Endodermal cell (in vitro differentiated cells): ENCODE results near the gene BAK1. TPM values are rescaled to one million over a fixed set of nuclear protein-coding genes. Genes with fewer than 3 reads are reported as not detected.

Source experiments
- DNase-seq: peaks from one replicate; pipeline ENCODE4 v3.0.0-alpha.2; 2017
- H3K27ac ChIP-seq: 2 replicates; pipeline ENCODE4 v1.5.1; 2013; ENCODE audit warnings: mild to moderate bottlenecking, low read depth, low read length, moderate library complexity
- H3K27me3 ChIP-seq: 2 replicates; pipeline ENCODE4 v1.6.1; 2013; ENCODE audit warnings: mild to moderate bottlenecking, low read length, moderate library complexity; ENCODE audit not compliant: insufficient read depth, control insufficient read depth, poor library complexity, severe bottlenecking
- H3K36me3 ChIP-seq: 2 replicates; pipeline ENCODE4 v1.7.0; 2013; ENCODE audit warnings: mild to moderate bottlenecking, low read length, moderate library complexity; ENCODE audit not compliant: control insufficient read depth, insufficient read depth
- H3K4me1 ChIP-seq: one replicate; pipeline ENCODE4 v1.7.0; 2013; ENCODE audit warnings: low read length; ENCODE audit not compliant: control insufficient read depth, insufficient read depth
- H3K4me3 ChIP-seq: 2 replicates; pipeline ENCODE4 v1.5.1; 2013; ENCODE audit warnings: mild to moderate bottlenecking, low read length, moderate library complexity
- H3K9ac ChIP-seq: 2 replicates; pipeline ENCODE4 v1.6.1; 2013; ENCODE audit warnings: mild to moderate bottlenecking, low read length, moderate library complexity; ENCODE audit not compliant: poor library complexity, severe bottlenecking; ENCODE audit errors: extremely low read depth
- H3K9me3 ChIP-seq: 2 replicates; pipeline ENCODE4 v1.6.1; 2013; ENCODE audit warnings: mild to moderate bottlenecking, low read length, moderate library complexity; ENCODE audit not compliant: control insufficient read depth
- H3K27ac Mint-ChIP-seq: 2 replicates; pipeline ENCODE4 v1.8.0; 2020; ENCODE audit warnings: mixed read lengths
- H3K27me3 Mint-ChIP-seq: 2 replicates; pipeline ENCODE4 v1.8.0; 2021; ENCODE audit warnings: mild to moderate bottlenecking, mixed read lengths; ENCODE audit not compliant: insufficient read depth
- H3K36me3 Mint-ChIP-seq: 2 replicates; pipeline ENCODE4 v1.8.0; 2020; ENCODE audit warnings: low read depth, mixed read lengths
- H3K4me1 Mint-ChIP-seq: 2 replicates; pipeline ENCODE4 v1.8.0; 2020; ENCODE audit warnings: mixed read lengths
- H3K4me3 Mint-ChIP-seq: 2 replicates; pipeline ENCODE4 v1.8.0; 2020; ENCODE audit warnings: mild to moderate bottlenecking, moderate library complexity, mixed read lengths
- H3K9me3 Mint-ChIP-seq: 2 replicates; pipeline ENCODE4 v1.8.0; 2020; ENCODE audit warnings: mild to moderate bottlenecking, mixed read lengths
- CTCF ChIP-seq: fragments of 200-600 bp; sonication (generic); conservative IDR thresholded peaks from 2 replicates; pipeline ENCODE4 v1.5.0; 2021; ENCODE audit warnings: antibody characterized with exemption, mild to moderate bottlenecking
- WGBS, 2 experiments: methylation state at CpG; one replicate each; pipeline versions ENCODE4 v1.1.5 to v1.1.7; 2013; ENCODE audit warnings: missing lambda C conversion rate in 2 of 2, mixed read lengths in 1 of 2; ENCODE audit not compliant: insufficient coverage in 1 of 2, insufficient read length in 1 of 2; 5-methylcytosine and 5-hydroxymethylcytosine counted together
- total RNA-seq, 2 donors: library from RNA; stranded (reverse); fragmentation: NEBNext Ultra II Directional in 1 of 2; extraction: Animal tissue kit (Norgen Biotek cat#: 25700) in 1 of 2; gene quantifications; 2 replicates in 1 of 2; 3 replicates in 1 of 2; pipeline ENCODE4 v1.2.1, GENCODE V29; 2021

Gene BAK1
- total RNA-seq, 2 donors from 2014 or later = 39.9 to 41.2 TPM

GRCh38 chr6:33571637-33572316 lies 8.3 kb downstream of the BAK1 start:
- peak overlapping the region; percentile 84 for H3K4me3 ChIP-seq
- no peak overlapping the region for H3K9ac ChIP-seq
- H3K27ac ChIP-seq = no peak overlapping the region
- H3K36me3 ChIP-seq = peaks cover 20% of the 10 kb centered on the region
- no peaks in the 10 kb centered on the region for H3K4me1 ChIP-seq
- Mint-ChIP-seq H3K9me3 (no peaks in the 10 kb centered on the region), H3K36me3 (peaks cover 15% of the 10 kb centered on the region), H3K4me3 (peak overlapping the region; percentile 77), H3K27me3 (no peaks in the 10 kb centered on the region), H3K4me1 (peaks cover 16% of the 10 kb centered on the region), H3K27ac (peak overlapping the region; percentile 85)
- TF ChIP-seq CTCF = no peak
- WGBS, 2 experiments = 86 to 90% methylated on average over 9 to 11 of the region's 11 CpGs
- no peak for DNase-seq
- H3K27me3 ChIP-seq = no peaks in the 10 kb centered on the region
- H3K9me3 ChIP-seq = no peaks in the 10 kb centered on the region

GRCh38 chr6:33570806-33571636 lies 9.1 kb downstream of the BAK1 start:
- Mint-ChIP-seq H3K36me3 (peaks cover 13% of the 10 kb centered on the region), H3K9me3 (no peaks in the 10 kb centered on the region), H3K27me3 (no peaks in the 10 kb centered on the region), H3K4me1 (peaks cover 16% of the 10 kb centered on the region), H3K27ac (peak overlapping the region; percentile 85), H3K4me3 (peak overlapping the region; percentile 77)
- peak; percentile 90 for DNase-seq
- Histone ChIP-seq H3K36me3 (peaks cover 17% of the 10 kb centered on the region), H3K27ac (peak overlapping the region; percentile 75), H3K4me1 (no peaks in the 10 kb centered on the region), H3K9ac (peak overlapping the region; percentile 52), H3K9me3 (no peaks in the 10 kb centered on the region), H3K4me3 (peak overlapping the region; percentile 84), H3K27me3 (no peaks in the 10 kb centered on the region)
- TF ChIP-seq CTCF = no peak
- 7 to 20% methylated on average over 11 to 44 of the region's 44 CpGs for WGBS, 2 experiments

GRCh38 chr6:33568826-33569570 lies 11.1 kb downstream of the BAK1 start:
- no peaks in the 10 kb centered on the region for H3K9me3 ChIP-seq
- DNase-seq = no peak
- no peaks in the 10 kb centered on the region for H3K36me3 Mint-ChIP-seq

More at GRCh38 chr6:33568826-33569570, 11.1 kb downstream of the BAK1 start:
- H3K4me1 Mint-ChIP-seq = peaks cover 16% of the 10 kb centered on the region
- H3K27me3 ChIP-seq = no peaks in the 10 kb centered on the region
- no peak overlapping the region for H3K4me3 ChIP-seq
- no peaks in the 10 kb centered on the region for H3K36me3 ChIP-seq
- WGBS, 2 experiments = 92 to 100% methylated on average over 4 to 6 of the region's 6 CpGs
- no peak overlapping the region for H3K27ac Mint-ChIP-seq
- TF ChIP-seq CTCF = no peak
- no peaks in the 10 kb centered on the region for H3K27me3 Mint-ChIP-seq
- H3K4me1 ChIP-seq = no peaks in the 10 kb centered on the region
- no peak overlapping the region for H3K27ac ChIP-seq
- no peaks in the 10 kb centered on the region for H3K9me3 Mint-ChIP-seq
- H3K4me3 Mint-ChIP-seq = no peak overlapping the region
- no peak overlapping the region for H3K9ac ChIP-seq
